ENCODE results near the gene UGT8. TPM values are rescaled to one million over a fixed set of nuclear protein-coding genes. Genes with fewer than 3 reads are reported as not detected.

The UGT8 gene
- total and polyA plus RNA-seq, 7 donors: under 0.01 to 13.6 (median 1.5) TPM; not detected in 1

GRCh38 chr4:114717432-114717831, 118.8 kb downstream of the UGT8 start:
- TF ChIP-seq POLR2A (IDR thresholded peaks at IDR 0.05): no peak
- no peak for TF ChIP-seq CTCF (IDR thresholded peaks at IDR 0.05)
- TF ChIP-seq EP300 (IDR thresholded peaks at IDR 0.05): no peak
- no peak for TF ChIP-seq POLR2AphosphoS5 (IDR thresholded peaks at IDR 0.05)
- Histone ChIP-seq H3K27me3 (no peaks in the 10 kb centered on the region), H3K9me3 (no peaks in the 10 kb centered on the region), H3K4me3 (no peak overlapping the region), H3K36me3 (no peaks in the 10 kb centered on the region), H3K27ac (no peak overlapping the region), H3K4me1 (no peaks in the 10 kb centered on the region)
- DNase-seq: no peak
- intact Hi-C loops (cut with DNase I): no loop called here

- Histone ChIP-seq H3K4me1 (no peaks in the 10 kb centered on the region), H3K27me3 (no peaks in the 10 kb centered on the region), H3K4me3 (no peak overlapping the region), H3K9me3 (no peaks in the 10 kb centered on the region), H3K27ac (no peak overlapping the region), H3K36me3 (no peaks in the 10 kb centered on the region)
- no peak for TF ChIP-seq CTCF (IDR thresholded peaks at IDR 0.05)
- TF ChIP-seq POLR2A (IDR thresholded peaks at IDR 0.05): no peak
- no peak for TF ChIP-seq POLR2AphosphoS5 (IDR thresholded peaks at IDR 0.05)
- TF ChIP-seq EP300 (IDR thresholded peaks at IDR 0.05): no peak
- DNase-seq: no peak
- 63 to 65% methylated on average over 6 of the region's 6 CpGs for WGBS, 2 donors
- intact Hi-C loops (cut with DNase I): no loop called here
Observed at GRCh38 chr4:114725066-114725465, 126.5 kb downstream of the UGT8 start.

- DNase-seq: no peak
- 0% methylated on average over 1 of the region's 1 CpG for WGBS, 2 donors
- Histone ChIP-seq H3K27ac (no peak overlapping the region), H3K4me3 (no peak overlapping the region), H3K9me3 (no peaks in the 10 kb centered on the region), H3K4me1 (no peaks in the 10 kb centered on the region), H3K27me3 (no peaks in the 10 kb centered on the region), H3K36me3 (no peaks in the 10 kb centered on the region)
- TF ChIP-seq EP300 (IDR thresholded peaks at IDR 0.05) (no peak), POLR2AphosphoS5 (IDR thresholded peaks at IDR 0.05) (no peak), CTCF (IDR thresholded peaks at IDR 0.05) (no peak)
- intact Hi-C loops (cut with DNase I): no loop called here
Observed at GRCh38 chr4:114727461-114727860, 128.9 kb downstream of the UGT8 start.

Small RNA genes within 50 kb of the gene (small RNA-seq; reads per million reads assigned to genes)
- 0 to 0.22 (median 0.06) reads per million in 3 donors for gene MIR577
